ENCODE measurements around the gene CDC14B. TPM values are rescaled to one million over a fixed set of nuclear protein-coding genes. Genes with fewer than 3 reads are reported as not detected.

Gene CDC14B
- polyA plus RNA-seq, 4 donors = 8.5 to 20.8 (median 14.1) TPM

GRCh38 chr9:96660692-96661248, 41.1 kb upstream of the CDC14B start:
- no peaks in the 10 kb centered on the region for H3K27me3 ChIP-seq (ENCODE audit: control insufficient read depth in 3 of 3, insufficient read depth in 3 of 3, low read length in 3 of 3)

GRCh38 chr9:96655198-96655851, 35.7 kb upstream of the CDC14B start, which contains the start of gene PRXL2C:
Gene PRXL2C (minus strand): TSS chr9:96655317. CDS start chr9:96655281, 36 bp downstream.
- WGBS, 3 donors = 3 to 5% (median 4%) methylated on average over 43 to 57 of the region's 57 CpGs
- FAIRE-seq (no peak), DNase-seq (peak in 1 of 2 donors; percentile 77)

More at GRCh38 chr9:96660692-96661248, 41.1 kb upstream of the CDC14B start:
- 92 to 94% (median 93%) methylated on average over 7 of the region's 7 CpGs for WGBS, 3 donors
- DNase-seq (no peak), FAIRE-seq (no peak)
- Histone ChIP-seq H3K9me3 (ENCODE audit: control insufficient read depth in 2 of 2, insufficient read depth in 1 of 2, low read depth in 1 of 2, low read length in 1 of 2) (no peaks in the 10 kb centered on the region), H3K4me3 (ENCODE audit: low read depth in 1 of 3, low read length in 3 of 3) (no peak overlapping the region), H3K27ac (ENCODE audit: low read depth in 1 of 3, low read length in 2 of 3) (no peak overlapping the region), H3K4me1 (ENCODE audit: control insufficient read depth in 3 of 3, insufficient read depth in 2 of 3, low read depth in 1 of 3, low read length in 2 of 3) (peaks cover 0 to 5% (median 0%) of the 10 kb centered on the region in 3 donors), H3K36me3 (ENCODE audit: control insufficient read depth in 3 of 3, insufficient read depth in 2 of 3, low read depth in 1 of 3, low read length in 3 of 3) (no peaks in the 10 kb centered on the region)

GRCh38 chr9:96654450-96655197, 35.0 kb upstream of the CDC14B start:
- DNase-seq (peak; percentile 75 to 89), FAIRE-seq (no peak)
- peaks cover 0 to 5% (median 4%) of the 10 kb centered on the region in 3 donors for H3K4me1 ChIP-seq (ENCODE audit: control insufficient read depth in 3 of 3, insufficient read depth in 2 of 3, low read depth in 1 of 3, low read length in 2 of 3)
- no peaks in the 10 kb centered on the region for H3K9me3 ChIP-seq (ENCODE audit: control insufficient read depth in 2 of 2, insufficient read depth in 1 of 2, low read depth in 1 of 2, low read length in 1 of 2)
- H3K27me3 ChIP-seq (ENCODE audit: control insufficient read depth in 3 of 3, insufficient read depth in 3 of 3, low read length in 3 of 3) = no peaks in the 10 kb centered on the region
- peak overlapping the region; percentile 37 to 74 (median 65) for H3K4me3 ChIP-seq (ENCODE audit: low read depth in 1 of 3, low read length in 3 of 3)
- H3K36me3 ChIP-seq (ENCODE audit: control insufficient read depth in 3 of 3, insufficient read depth in 2 of 3, low read depth in 1 of 3, low read length in 3 of 3) = peaks cover 0 to under 1% (median 0%) of the 10 kb centered on the region in 3 donors
- 0% methylated on average over 48 to 74 of the region's 74 CpGs for WGBS, 3 donors
- H3K27ac ChIP-seq (ENCODE audit: low read depth in 1 of 3, low read length in 2 of 3) = peak overlapping the region; percentile 69 to 98 (median 96)

More at GRCh38 chr9:96655198-96655851, 35.7 kb upstream of the CDC14B start, which contains the start of gene PRXL2C:
- Histone ChIP-seq H3K27me3 (ENCODE audit: control insufficient read depth in 3 of 3, insufficient read depth in 3 of 3, low read length in 3 of 3) (no peaks in the 10 kb centered on the region), H3K9me3 (ENCODE audit: control insufficient read depth in 2 of 2, insufficient read depth in 1 of 2, low read depth in 1 of 2, low read length in 1 of 2) (no peaks in the 10 kb centered on the region), H3K27ac (ENCODE audit: low read depth in 1 of 3, low read length in 2 of 3) (peak within 1 kb of the TSS; percentile 89 to 98 (median 96)), H3K4me3 (ENCODE audit: low read depth in 1 of 3, low read length in 3 of 3) (peak within 1 kb of the TSS; percentile 65 to 74 (median 74)), H3K4me1 (ENCODE audit: control insufficient read depth in 3 of 3, insufficient read depth in 2 of 3, low read depth in 1 of 3, low read length in 2 of 3) (peaks cover 0 to 5% (median 4%) of the 10 kb centered on the region in 3 donors), H3K36me3 (ENCODE audit: control insufficient read depth in 3 of 3, insufficient read depth in 2 of 3, low read depth in 1 of 3, low read length in 3 of 3) (no peaks in the 10 kb centered on the region)

DNA sequence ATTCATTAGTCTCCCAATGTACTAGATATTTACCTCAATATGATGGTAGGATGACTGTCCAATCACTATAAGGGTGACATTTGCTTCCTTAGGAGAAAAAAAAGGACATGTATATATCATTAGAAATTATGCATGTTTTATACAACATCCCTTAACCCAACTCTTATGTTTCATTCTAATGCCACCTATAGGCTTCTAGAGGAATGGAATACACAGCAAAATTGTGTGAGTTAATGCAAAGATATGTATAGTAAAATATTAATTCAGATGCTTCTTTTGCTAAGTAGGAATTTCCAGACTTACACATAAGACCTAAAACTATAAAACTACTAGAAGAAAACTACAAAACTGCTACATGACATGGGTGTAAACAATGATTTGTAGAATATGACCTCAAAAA, 32.0 kb upstream of the CDC14B start:
- H3K36me3 ChIP-seq (ENCODE audit: control insufficient read depth in 3 of 3, insufficient read depth in 2 of 3, low read depth in 1 of 3, low read length in 3 of 3) = peaks cover 0 to 5% (median 3%) of the 10 kb centered on the region in 3 donors

GRCh38 chr9:96649620-96650324, 30.1 kb upstream of the CDC14B start:
- 25 to 72% (median 36%) methylated on average over 1 of the region's 1 CpG for WGBS, 3 donors
- no peaks in the 10 kb centered on the region for H3K4me1 ChIP-seq (ENCODE audit: control insufficient read depth in 3 of 3, insufficient read depth in 2 of 3, low read depth in 1 of 3, low read length in 2 of 3)

More for the DNA sequence above, 32.0 kb upstream of the CDC14B start:
- Histone ChIP-seq H3K27me3 (ENCODE audit: control insufficient read depth in 3 of 3, insufficient read depth in 3 of 3, low read length in 3 of 3) (no peaks in the 10 kb centered on the region), H3K4me3 (ENCODE audit: low read depth in 1 of 3, low read length in 3 of 3) (no peak overlapping the region), H3K27ac (ENCODE audit: low read depth in 1 of 3, low read length in 2 of 3) (no peak overlapping the region), H3K9me3 (ENCODE audit: control insufficient read depth in 2 of 2, insufficient read depth in 1 of 2, low read depth in 1 of 2, low read length in 1 of 2) (no peaks in the 10 kb centered on the region), H3K4me1 (ENCODE audit: control insufficient read depth in 3 of 3, insufficient read depth in 2 of 3, low read depth in 1 of 3, low read length in 2 of 3) (peaks cover 0 to 4% (median 0%) of the 10 kb centered on the region in 3 donors)
- DNase-seq = peak in 1 of 2 donors; percentile 33
- FAIRE-seq = peak; percentile 5

GRCh38 chr9:96646081-96646991, 26.7 kb upstream of the CDC14B start:
- Histone ChIP-seq H3K4me1 (ENCODE audit: control insufficient read depth in 3 of 3, insufficient read depth in 2 of 3, low read depth in 1 of 3, low read length in 2 of 3) (no peaks in the 10 kb centered on the region), H3K27ac (ENCODE audit: low read depth in 1 of 3, low read length in 2 of 3) (peak overlapping the region in 1 of 3 donors; percentile 56), H3K27me3 (ENCODE audit: control insufficient read depth in 3 of 3, insufficient read depth in 3 of 3, low read length in 3 of 3) (no peaks in the 10 kb centered on the region), H3K36me3 (ENCODE audit: control insufficient read depth in 3 of 3, insufficient read depth in 2 of 3, low read depth in 1 of 3, low read length in 3 of 3) (peaks cover 1 to 11% (median 7%) of the 10 kb centered on the region in 3 donors), H3K4me3 (ENCODE audit: low read depth in 1 of 3, low read length in 3 of 3) (no peak overlapping the region), H3K9me3 (ENCODE audit: control insufficient read depth in 2 of 2, insufficient read depth in 1 of 2, low read depth in 1 of 2, low read length in 1 of 2) (no peaks in the 10 kb centered on the region)
- DNase-seq (no peak), FAIRE-seq (no peak)
- 75 to 91% (median 80%) methylated on average over 13 of the region's 13 CpGs for WGBS, 3 donors

More at GRCh38 chr9:96649620-96650324, 30.1 kb upstream of the CDC14B start:
- no peak overlapping the region for H3K27ac ChIP-seq (ENCODE audit: low read depth in 1 of 3, low read length in 2 of 3)
- FAIRE-seq (no peak), DNase-seq (no peak)
- H3K36me3 ChIP-seq (ENCODE audit: control insufficient read depth in 3 of 3, insufficient read depth in 2 of 3, low read depth in 1 of 3, low read length in 3 of 3) = peaks cover 1 to 9% (median 3%) of the 10 kb centered on the region in 3 donors
- H3K27me3 ChIP-seq (ENCODE audit: control insufficient read depth in 3 of 3, insufficient read depth in 3 of 3, low read length in 3 of 3) = no peaks in the 10 kb centered on the region
- no peak overlapping the region for H3K4me3 ChIP-seq (ENCODE audit: low read depth in 1 of 3, low read length in 3 of 3)
- H3K9me3 ChIP-seq (ENCODE audit: control insufficient read depth in 2 of 2, insufficient read depth in 1 of 2, low read depth in 1 of 2, low read length in 1 of 2) = no peaks in the 10 kb centered on the region

DNA sequence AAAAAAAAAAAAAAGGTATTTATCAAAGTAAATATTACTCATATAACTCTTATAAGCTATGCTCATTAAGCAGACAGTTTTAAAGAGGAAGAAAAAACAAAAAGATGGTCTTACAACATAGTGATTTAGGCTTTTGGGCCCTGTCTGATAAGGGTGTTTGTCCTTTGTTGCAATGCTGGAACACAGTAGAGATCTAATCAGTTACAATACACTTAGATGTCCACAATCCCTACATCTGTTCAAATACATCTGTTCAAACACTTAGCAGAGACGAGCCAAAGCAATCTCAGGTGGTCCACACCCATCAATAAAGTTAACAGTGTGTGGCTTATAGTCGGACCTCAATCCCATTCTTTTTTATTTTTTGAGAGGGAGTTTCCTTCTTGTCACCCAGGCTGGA, 24.5 kb upstream of the CDC14B start:
- Histone ChIP-seq H3K4me3 (ENCODE audit: low read depth in 1 of 3, low read length in 3 of 3) (no peak overlapping the region), H3K9me3 (ENCODE audit: control insufficient read depth in 2 of 2, insufficient read depth in 1 of 2, low read depth in 1 of 2, low read length in 1 of 2) (no peaks in the 10 kb centered on the region), H3K4me1 (ENCODE audit: control insufficient read depth in 3 of 3, insufficient read depth in 2 of 3, low read depth in 1 of 3, low read length in 2 of 3) (no peaks in the 10 kb centered on the region), H3K36me3 (ENCODE audit: control insufficient read depth in 3 of 3, insufficient read depth in 2 of 3, low read depth in 1 of 3, low read length in 3 of 3) (peaks cover 1 to 11% (median 4%) of the 10 kb centered on the region in 3 donors), H3K27me3 (ENCODE audit: control insufficient read depth in 3 of 3, insufficient read depth in 3 of 3, low read length in 3 of 3) (no peaks in the 10 kb centered on the region), H3K27ac (ENCODE audit: low read depth in 1 of 3, low read length in 2 of 3) (no peak overlapping the region)
- FAIRE-seq = no peak
- DNase-seq = no peak
- WGBS, 3 donors = 12 to 59% (median 45%) methylated on average over 2 of the region's 2 CpGs
